ENCODE data around the gene SNRNP40.
"Not testable (repeated sequence)": the region's sequence is repeated elsewhere in the genome, so short reads cannot be mapped to it uniquely, and the experiment has no call there.

Gene SNRNP40

GRCh38 chr1:31296486-31297276, at the start of gene SNRNP40, which contains the start of gene ZCCHC17:
TSS of gene SNRNP40 (minus strand) at chr1:31296788. CDS start at chr1:31296751, 37 bp downstream.
TSS of gene ZCCHC17 (plus strand) at chr1:31297032. CDS start at chr1:31310099, 13,067 bp downstream.
- peak; percentile 98 for DNase-seq (ENCODE audit: low read depth)

DNA sequence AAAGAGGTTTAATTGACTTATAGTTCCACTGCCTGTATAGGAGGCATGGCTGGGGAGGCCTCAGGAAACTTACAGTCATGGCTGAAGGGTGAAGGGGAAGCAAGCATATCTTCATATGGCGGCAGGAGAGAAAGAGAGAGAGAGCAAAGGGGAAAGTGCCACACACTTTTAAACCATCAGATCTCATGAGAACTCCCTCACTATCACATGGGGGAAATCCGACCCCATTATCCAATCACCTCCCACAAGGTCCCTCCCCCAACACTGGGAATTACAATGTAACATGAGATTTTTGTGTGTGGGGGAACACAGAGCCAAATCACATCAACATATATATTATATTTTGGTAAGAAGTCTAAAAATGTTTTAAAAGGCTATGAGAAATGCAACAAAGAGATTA, 49.0 kb upstream of the SNRNP40 start:
- DNase-seq (ENCODE audit: low read depth): no peak

GRCh38 chr1:31344503-31344902, 47.9 kb upstream of the SNRNP40 start:
- DNase-seq (ENCODE audit: low read depth): no peak

GRCh38 chr1:31336687-31337467, 40.3 kb upstream of the SNRNP40 start:
- no peak for DNase-seq (ENCODE audit: low read depth)

DNA sequence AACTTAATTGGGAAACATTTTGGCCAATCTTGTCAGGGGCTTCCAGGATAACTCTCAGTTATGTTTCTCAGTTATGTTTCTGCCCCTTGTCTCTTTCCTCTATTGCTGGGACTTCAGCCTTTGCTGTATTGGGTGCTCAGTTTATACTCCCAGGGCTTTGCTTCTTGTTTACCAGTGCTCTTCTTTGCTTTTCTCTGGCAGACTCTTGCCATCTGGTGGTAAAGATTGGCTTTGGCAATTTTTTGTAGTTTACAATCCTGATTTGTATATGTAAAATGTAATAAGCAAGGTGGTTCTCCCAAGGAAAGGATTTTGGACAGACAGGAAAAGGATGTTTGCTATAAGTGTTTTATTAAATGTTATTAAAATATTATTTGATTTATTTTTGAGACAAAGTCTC, 38.4 kb upstream of the SNRNP40 start:
- DNase-seq (ENCODE audit: low read depth): peak; percentile 47

DNA sequence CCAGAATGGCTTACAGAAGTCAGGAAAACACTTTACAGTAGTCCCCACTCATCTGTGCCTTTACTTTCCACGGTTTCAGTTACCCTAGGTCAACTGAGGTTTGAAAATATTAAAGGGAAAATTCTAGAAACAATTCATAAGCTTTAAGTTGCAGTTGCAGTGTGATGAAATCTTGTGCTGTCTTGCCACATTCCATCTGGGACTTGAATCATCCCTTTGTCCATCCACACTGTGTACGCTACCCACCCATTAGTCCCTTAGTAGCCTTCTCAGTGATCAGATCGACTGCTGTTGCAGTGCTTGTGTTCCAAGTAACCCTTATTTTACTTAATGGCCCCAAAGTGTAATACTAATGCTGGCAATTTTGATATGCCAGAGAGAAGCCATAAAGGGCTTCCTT, 30.8 kb upstream of the SNRNP40 start:
- DNase-seq (ENCODE audit: low read depth): peak; percentile 65

DNA sequence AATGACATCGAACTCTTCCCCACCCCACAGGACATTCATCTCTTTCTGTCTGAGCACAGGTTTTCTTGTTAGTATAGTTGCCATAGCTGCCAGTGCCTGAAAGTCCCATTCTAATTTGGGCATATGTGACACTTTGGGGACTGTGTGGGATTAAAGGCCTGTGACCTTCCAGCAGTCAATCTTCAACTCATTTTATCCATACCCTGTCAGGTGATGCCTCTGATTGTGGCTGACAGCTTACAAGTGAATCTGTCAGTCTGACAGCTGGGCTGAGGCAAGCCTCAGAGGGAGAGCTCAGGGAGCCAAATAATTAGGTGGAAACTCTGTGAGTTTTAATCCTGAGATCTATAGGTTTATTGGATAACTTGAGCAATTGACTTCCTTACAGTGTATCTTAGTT, 29.9 kb upstream of the SNRNP40 start:
- no peak for DNase-seq (ENCODE audit: low read depth)

DNA sequence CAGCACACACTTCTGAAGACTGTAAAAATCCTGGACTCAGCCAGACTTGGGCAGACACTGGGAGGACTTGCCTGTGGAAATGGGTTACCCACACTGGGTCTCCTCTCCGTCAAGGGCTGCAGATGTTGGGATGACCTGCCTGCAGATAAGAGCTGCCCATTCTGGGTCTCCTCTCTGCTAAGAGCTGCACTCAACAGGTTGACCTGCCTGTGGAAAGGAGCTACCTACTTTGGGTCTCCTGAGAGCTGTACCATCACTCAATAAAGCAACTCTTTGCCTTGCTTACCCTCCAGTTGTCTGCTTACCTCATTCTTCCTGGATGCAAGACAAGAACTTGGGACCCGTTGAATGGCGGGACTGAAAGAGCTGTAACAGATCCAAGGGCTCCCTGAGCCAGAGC, 28.4 kb upstream of the SNRNP40 start:
- no peak for DNase-seq (ENCODE audit: low read depth)

DNA sequence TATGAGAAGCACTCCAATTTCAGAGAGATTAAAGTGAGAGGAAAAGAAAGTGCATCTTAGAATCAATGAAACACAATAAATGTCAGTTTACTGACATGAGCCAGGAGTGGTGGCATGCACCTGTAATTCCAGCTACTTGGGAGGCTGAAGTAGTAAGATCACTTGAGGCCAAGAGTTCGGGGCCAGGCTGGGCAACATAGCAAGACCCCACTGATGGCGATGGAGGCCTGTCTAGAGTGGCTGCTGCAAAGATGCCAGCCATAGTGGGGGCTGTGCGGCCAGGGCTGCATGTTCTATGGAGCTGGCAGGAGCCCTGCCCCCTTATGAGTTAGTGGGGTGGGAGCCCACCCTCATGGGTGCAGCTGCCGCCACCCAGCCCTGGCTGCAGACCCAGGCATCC, 27.5 kb upstream of the SNRNP40 start:
- no peak for DNase-seq (ENCODE audit: low read depth)

GRCh38 chr1:31318146-31318545, 21.6 kb upstream of the SNRNP40 start:
- DNase-seq (ENCODE audit: low read depth): no peak

- no peak for DNase-seq (ENCODE audit: low read depth)
These were observed 19.3 kb upstream of the SNRNP40 start for GRCh38 chr1:31315902-31316301.

DNA sequence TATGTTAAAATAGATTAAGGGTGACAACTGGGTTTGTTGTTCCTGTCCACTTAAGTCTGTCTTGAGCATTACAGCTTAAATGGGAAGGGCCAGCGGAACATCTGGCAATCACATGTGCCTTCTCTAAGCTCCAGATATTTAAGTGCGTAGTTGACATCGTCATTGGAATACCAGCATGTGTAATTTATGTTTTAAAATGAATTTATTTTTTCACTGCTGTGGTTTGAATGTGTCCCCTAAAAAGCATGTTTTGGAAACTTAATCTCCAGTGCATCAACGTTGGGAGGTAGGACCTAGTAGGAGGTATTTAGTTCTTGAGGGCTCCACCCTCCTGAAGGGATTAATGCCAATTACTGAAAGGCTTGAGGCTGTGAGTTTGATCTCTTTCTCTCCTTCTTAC, 13.6 kb upstream of the SNRNP40 start:
- DNase-seq (ENCODE audit: low read depth): peak; percentile 67

- DNase-seq (ENCODE audit: low read depth): no peak
These were observed 11.4 kb upstream of the SNRNP40 start for GRCh38 chr1:31308036-31308435.

GRCh38 chr1:31306278-31306677, 9.7 kb upstream of the SNRNP40 start:
- peak; percentile 92 for DNase-seq (ENCODE audit: low read depth)

- DNase-seq (ENCODE audit: low read depth): no peak
These were observed 6.3 kb upstream of the SNRNP40 start for GRCh38 chr1:31302709-31303441.

DNA sequence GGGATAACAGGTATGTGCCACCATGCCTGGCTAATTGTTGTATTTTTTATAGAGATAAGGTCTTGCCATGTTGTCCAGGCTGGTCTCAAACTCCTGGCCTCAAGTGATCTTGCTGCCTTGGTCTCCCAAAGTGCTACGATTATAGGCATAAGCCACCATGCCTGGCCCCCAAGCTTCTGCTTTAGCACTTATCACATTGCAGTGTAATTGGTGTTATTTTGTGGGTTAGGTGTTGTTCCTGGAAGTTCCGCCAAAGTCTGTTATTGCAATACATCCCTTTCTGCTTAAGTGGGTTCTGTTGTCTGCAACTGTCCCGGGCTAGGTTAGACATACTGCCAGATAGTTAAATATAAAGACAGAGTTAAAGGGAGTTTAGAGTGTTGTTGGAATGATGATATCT, 3.6 kb upstream of the SNRNP40 start:
- no peak for DNase-seq (ENCODE audit: low read depth)

DNA sequence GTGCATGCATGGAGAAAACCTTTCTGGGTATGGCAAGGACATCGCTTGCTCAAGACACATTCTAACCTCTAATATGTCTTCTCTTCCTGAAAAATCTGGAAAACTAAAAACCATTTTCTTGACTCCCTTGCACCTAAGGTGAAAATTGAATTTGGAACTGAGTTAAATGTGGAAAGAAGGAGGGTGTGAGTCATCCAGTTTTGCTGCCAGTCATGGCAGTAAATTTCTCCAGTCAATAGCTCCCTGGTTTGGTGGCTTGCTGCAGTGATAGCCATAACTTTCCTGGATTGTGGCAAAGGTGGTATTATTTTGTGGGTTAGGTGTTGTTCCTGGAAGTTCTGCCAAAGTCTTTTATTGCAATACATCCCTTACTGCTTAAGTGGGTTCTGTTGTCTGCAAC, 2.8 kb upstream of the SNRNP40 start:
- DNase-seq (ENCODE audit: low read depth): no peak

DNA sequence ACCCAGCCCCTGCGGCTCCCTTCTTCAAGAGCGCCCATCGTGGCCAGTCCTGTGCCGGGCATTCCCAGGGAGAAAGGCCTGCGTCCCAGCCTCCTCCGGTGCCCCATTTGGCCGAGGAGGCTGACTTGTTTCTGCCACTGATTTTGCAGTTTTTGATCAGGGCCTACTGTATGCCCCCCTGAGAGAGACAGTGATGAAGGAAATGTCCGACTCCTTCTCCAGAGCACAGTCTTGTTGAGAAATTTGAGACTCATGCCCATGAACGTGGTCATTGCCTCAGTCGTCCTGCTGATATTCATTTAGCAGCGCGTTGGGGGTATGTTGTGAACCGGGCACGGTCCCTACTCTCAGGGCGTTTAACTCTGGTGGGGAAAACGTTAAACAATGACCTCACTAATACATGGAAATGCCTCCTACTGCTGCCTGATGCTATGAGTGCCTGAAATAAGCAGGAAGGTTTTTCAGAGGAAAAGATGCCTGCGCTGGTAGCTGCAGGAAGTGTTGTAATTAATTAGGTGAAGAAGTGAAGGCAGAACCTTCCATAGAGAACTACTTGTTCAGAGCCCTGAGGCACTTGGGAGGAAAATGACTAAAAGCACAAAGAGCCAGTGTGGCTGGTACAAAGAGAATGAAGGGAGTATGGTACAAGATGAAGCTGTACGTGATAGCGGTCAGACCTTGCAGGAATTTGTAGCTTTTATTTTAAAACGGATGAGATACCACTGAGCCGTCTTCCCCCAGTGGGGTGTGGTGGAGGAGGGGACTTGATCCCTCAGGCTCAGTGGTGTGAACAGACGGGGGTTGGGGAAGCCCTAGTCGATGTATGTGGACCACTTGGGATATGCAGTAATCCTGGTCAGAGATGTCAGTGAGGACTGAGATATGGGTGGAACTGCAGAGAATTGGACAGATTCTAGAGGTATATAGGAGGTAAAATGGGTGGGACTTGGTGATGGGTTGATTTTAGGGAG, 974 bp upstream of the SNRNP40 start:
- peak; percentile 2 for DNase-seq (ENCODE audit: low read depth)

- DNase-seq (ENCODE audit: low read depth): no peak
These were observed 608 bp downstream of the SNRNP40 start for GRCh38 chr1:31295874-31296485.

DNA sequence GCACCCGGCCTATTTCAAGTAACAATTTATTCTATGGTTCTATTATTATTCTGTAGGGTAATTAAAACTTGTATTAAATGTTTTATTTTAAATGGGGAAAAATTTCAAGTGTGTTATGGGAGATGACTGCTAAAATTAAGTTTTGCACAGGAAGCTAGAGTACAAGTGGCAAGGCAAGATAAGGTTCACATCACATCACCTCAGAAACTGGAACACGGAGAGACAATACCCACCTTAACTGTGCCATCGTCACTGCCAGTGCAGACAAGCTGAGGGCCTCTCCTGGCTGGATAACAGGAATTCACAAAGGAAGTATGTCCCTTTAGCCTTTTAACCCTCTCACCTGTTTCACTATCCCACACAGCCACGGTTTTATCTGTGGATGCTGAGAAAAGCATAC, 7.6 kb downstream of the SNRNP40 start:
- no peak for DNase-seq (ENCODE audit: low read depth)

- DNase-seq (ENCODE audit: low read depth): not testable (repeated sequence)
These were observed 8.8 kb downstream of the SNRNP40 start for GRCh38 chr1:31287791-31288190.

All from fibroblast of gingiva (primary cell).